ENCODE measurements around the gene HSPB6.

GRCh38 chr19:35740108-35740422, 16.8 kb downstream of the HSPB6 start:
- TF ChIP-seq CTCF (conservative IDR thresholded peaks at IDR 0.05) (no peak), EZH2 (IDR thresholded peaks at IDR 0.05; ENCODE audit: low read depth) (no peak)
